K562 (cell line): ENCODE results near the gene ANKS1A. TPM values are rescaled to one million over a fixed set of nuclear protein-coding genes. Genes with fewer than 3 reads are reported as not detected.

Experiments
- ATAC-seq: fragments of 200-7000 bp; cut with Tn5 transposase; 3 replicates; pipeline ENCODE4 v1.9.1; 2020; ENCODE audit warnings: moderate library complexity
- BruUV-seq: library from RNA; stranded (reverse); fragments of 400-500 nt; replicated peaks from 2 replicates; lab custom pipeline; 2021; lab: Mats Ljungman, UMichigan
- CTCF ChIA-PET: fragments of 300-600 bp; formaldehyde crosslinking; extraction: SDS; loops from one replicate; lab custom pipeline; 2021; ENCODE audit warnings: low intra/inter-chr PET ratio; lab: Yijun Ruan, JAX
- POLR2A ChIA-PET: fragments of 300-600, 350-650 bp; sonication (Branson Sonifier 250); formaldehyde crosslinking; extraction: SDS; loops from one replicate; lab custom pipeline; 2021; ENCODE audit warnings: antibody characterized with exemption, inconsistent platforms; lab: Yijun Ruan, JAX
- DNase-seq, 4 experiments: peaks; one replicate each; pipeline versions ENCODE4 v3.0.0 to v3.0.0-alpha.2; 2011 to 2018; ENCODE audit warnings: low spot score in 3 of 4, mixed read lengths in 3 of 4; ENCODE audit errors: extremely low read depth in 1 of 4
- FAIRE-seq: peaks from 2 replicates; lab custom pipeline; 2011; peaks lifted over from hg19 to GRCh38; lab: Jason Lieb, UNC
- H2AFZ ChIP-seq: 2 replicates; pipeline ENCODE4 v1.6.0; 2011; ENCODE audit warnings: low read depth, low read length, control low read depth, inconsistent platforms
- H3K27ac ChIP-seq: fragments of 200-600 bp; 3 replicates; pipeline ENCODE4 v1.8.0; 2011; ENCODE audit warnings: low read depth, mild to moderate bottlenecking, control low read depth, inconsistent platforms, low read length, moderate library complexity, mixed read lengths; ENCODE audit errors: extremely low read depth
- H3K27me3 ChIP-seq, 2 experiments: fragments of 300-600 bp in 1 of 2; 2 replicates in 1 of 2; 3 replicates in 1 of 2; pipeline versions ENCODE4 v1.6.0 to v1.8.0; 2011; ENCODE audit warnings: inconsistent platforms in 2 of 2, low read length in 2 of 2, mild to moderate bottlenecking in 1 of 2, mixed read lengths in 1 of 2, moderate library complexity in 1 of 2; ENCODE audit not compliant: control insufficient read depth in 2 of 2, insufficient read depth in 2 of 2
- H3K36me3 ChIP-seq: fragments of 300-600 bp; 3 replicates; pipeline ENCODE4 v1.8.0; 2011; ENCODE audit warnings: mild to moderate bottlenecking, low read length, inconsistent platforms; ENCODE audit not compliant: control insufficient read depth, insufficient read depth
- H3K4me1 ChIP-seq, 2 experiments: fragments of 200-600 bp in 1 of 2; replicated peaks in 1 of 2; 2 replicates in 1 of 2; 3 replicates in 1 of 2; pipeline versions ENCODE4 v1.5.1 to v1.8.0; 2011; ENCODE audit warnings: inconsistent platforms in 2 of 2, low read length in 2 of 2, mild to moderate bottlenecking in 1 of 2, mixed read lengths in 1 of 2, moderate library complexity in 1 of 2; ENCODE audit not compliant: control insufficient read depth in 2 of 2, insufficient read depth in 2 of 2
- H3K4me2 ChIP-seq: 2 replicates; pipeline ENCODE4 v1.6.1; 2011; ENCODE audit warnings: low read length, control low read depth, inconsistent platforms, mixed read lengths; ENCODE audit not compliant: insufficient read depth
- H3K4me3 ChIP-seq: fragments of 200-600 bp; sonication (generic), shearing (Covaris generic); 2 replicates; pipeline ENCODE4 v1.5.1; 2016; ENCODE audit warnings: control low read depth, inconsistent platforms
- H3K79me2 ChIP-seq: fragments of 200-600 bp; 3 replicates; pipeline ENCODE4 v1.8.0; 2011; ENCODE audit warnings: low read length, inconsistent platforms; ENCODE audit not compliant: control insufficient read depth, insufficient read depth
- H3K9ac ChIP-seq, 2 experiments: 2 replicates each; pipeline versions ENCODE4 v1.6.0 to v1.6.1; 2011; ENCODE audit warnings: low read depth in 2 of 2, low read length in 2 of 2, control low read depth in 1 of 2, inconsistent platforms in 1 of 2, mild to moderate bottlenecking in 1 of 2, mixed read lengths in 1 of 2; ENCODE audit not compliant: insufficient read depth in 1 of 2
- H3K9me1 ChIP-seq: one replicate; pipeline ENCODE4 v1.6.0; 2011; ENCODE audit warnings: inconsistent platforms, mild to moderate bottlenecking, low read length, moderate library complexity; ENCODE audit not compliant: control insufficient read depth, insufficient read depth
- H3K9me3 ChIP-seq: replicated peaks from 2 replicates; pipeline ENCODE4 v1.5.1; 2011; ENCODE audit warnings: low read depth, low read length, inconsistent platforms; ENCODE audit not compliant: control insufficient read depth, insufficient read depth
- H4K20me1 ChIP-seq: replicated peaks from 2 replicates; pipeline ENCODE4 v1.6.1; 2011; ENCODE audit warnings: low read length, inconsistent platforms, mixed read lengths; ENCODE audit not compliant: control insufficient read depth, insufficient read depth
- MECOM ChIP-seq: fragments of 250-450 bp; sonication (Bioruptor Pico); IDR thresholded peaks from 2 replicates; pipeline ENCODE4 v1.8.0; 2022; ENCODE audit warnings: inconsistent platforms
- PTBP1 ChIP-seq: fragments of 200-400 bp; formaldehyde crosslinking; IDR thresholded peaks from 2 replicates; pipeline ENCODE4 v1.6.1; 2017; ENCODE audit warnings: low read depth, low read length
- RFX1 ChIP-seq: fragments of 450-650 bp; IDR thresholded peaks from 2 replicates; pipeline ENCODE4 v1.6.1; 2016; ENCODE audit warnings: mild to moderate bottlenecking, moderate library complexity
- ZNF584 ChIP-seq: fragments of 200-800 bp; sonication (Bioruptor generic); IDR thresholded peaks from 2 replicates; pipeline ENCODE4 v1.6.1; 2016; ENCODE audit warnings: low read depth, mild to moderate bottlenecking, missing genetic modification characterization, missing compliant biosample characterization
- WGBS: fragments of 100-300 bp; shearing (Covaris generic); methylation state at CpG from one replicate; pipeline ENCODE4 v1.1.6; 2016; ENCODE audit warnings: low coverage, mixed read lengths; ENCODE audit not compliant: insufficient coverage; ENCODE audit errors: missing lambda C conversion rate; 5-methylcytosine and 5-hydroxymethylcytosine counted together
- in situ Hi-C: fragments of 300-500 bp; cut with MboI; formaldehyde crosslinking; loops from 4 replicates; pipeline ENCODE4 v1.15.0; 2018; ENCODE audit warnings: inconsistent platforms, mixed read lengths
- intact Hi-C: fragments of 100-400 bp; cut with micrococcal nuclease; formaldehyde crosslinking; loops from 2 replicates; pipeline ENCODE4 v1.14.2; 2022
- polyA plus RNA-seq, 8 experiments: library from polyadenylated mRNA; depleted of rRNA in 4 of 8; stranded (reverse) in 5 of 8; unstranded in 3 of 8; fragments of >200 nt; fragmentation: Nextera tagmentation in 2 of 8; fragmentation: Illumina TruSeq in 1 of 8; extraction: Ambion mirVana in 2 of 8; extraction: Trizol in 1 of 8; gene quantifications; 2 replicates each; pipeline versions ENCODE4 v1.2.1 to v1.2.3, GENCODE V29; 2011 to 2014; ENCODE audit warnings: inconsistent platforms in 1 of 8, missing spikeins in 1 of 8
- total RNA-seq, 7 experiments: library from RNA; depleted of rRNA in 6 of 7; stranded (reverse); fragments of >200 nt in 6 of 7; fragmentation: Illumina TruSeq in 2 of 7; extraction: Trizol in 2 of 7; gene quantifications; 2 replicates each; pipeline versions ENCODE4 v1.2.1 to v1.2.3, GENCODE V29; 2011 to 2021; ENCODE audit warnings: low replicate concordance in 1 of 7
- TF ChIP-seq, protein P1 (sequence below): fragments of 200-800 bp; sonication (Bioruptor generic); IDR thresholded peaks from 2 replicates; pipeline ENCODE4 v1.6.1; 2017; ENCODE audit warnings: missing genetic modification characterization, missing compliant biosample characterization
- TF ChIP-seq, protein P2 (sequence below): fragments of 150-350 bp; IDR thresholded peaks from 2 replicates; pipeline ENCODE4 v1.6.1; 2014; ENCODE audit warnings: low read depth, mild to moderate bottlenecking, low read length, borderline replicate concordance
- TF ChIP-seq, protein P3 (sequence below): fragments of 450-650 bp; IDR thresholded peaks from 2 replicates; pipeline ENCODE4 v1.6.1; 2017; ENCODE audit warnings: antibody characterized with exemption
- TF ChIP-seq, protein P4 (sequence below): fragments of 450-650 bp; formaldehyde crosslinking; IDR thresholded peaks from 2 replicates; pipeline ENCODE4 v1.4.0; 2020; ENCODE audit warnings: mild to moderate bottlenecking, moderate library complexity

ANKS1A gene
- total and polyA plus RNA-seq, 9 of the 15 experiments (the other 6 are each of a cell fraction or from before 2014, with no cell fraction given) = 1.1 to 13.8 (median 5.3) TPM

DNA sequence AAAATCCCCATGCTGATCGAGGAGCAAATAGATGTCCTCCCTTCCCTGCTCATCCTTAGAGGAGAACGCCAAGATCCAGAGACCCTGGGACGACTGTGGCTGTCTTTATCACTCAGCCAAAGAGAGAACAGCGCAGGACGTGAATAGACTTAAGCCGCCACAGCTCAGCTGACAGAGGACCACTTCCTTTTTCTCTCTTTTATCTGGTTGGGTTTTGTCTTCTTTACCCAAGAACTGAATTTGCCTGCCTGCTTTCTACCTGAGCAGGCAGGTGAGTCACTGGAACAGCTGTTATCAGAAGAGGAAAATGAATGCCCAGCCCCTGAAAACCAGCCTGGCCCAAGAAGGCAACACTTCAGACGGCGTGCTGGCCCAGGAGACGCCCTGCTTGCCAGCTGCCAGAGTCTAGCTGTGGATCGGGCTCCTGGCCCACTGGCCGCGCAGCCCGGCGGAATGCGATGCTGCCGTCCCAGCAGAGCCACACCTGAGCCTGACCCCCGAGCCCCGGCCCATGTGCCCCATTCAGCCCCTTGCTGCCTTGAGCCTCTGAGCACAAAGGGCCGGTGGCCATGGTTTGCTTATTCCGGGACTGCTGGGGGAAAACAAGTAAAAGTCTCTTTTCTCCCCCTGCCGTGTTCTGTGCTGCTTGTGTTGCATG is 169.9 kb downstream of the ANKS1A start:
- in situ Hi-C loops = no loop called here
- ATAC-seq (no peak; the same call in 2 of the 3 replicates), DNase-seq (no peak), FAIRE-seq (no peak)
- POLR2A ChIA-PET = interaction anchor here (0.6 to 1.6 kb wide), 4 partner anchors 9 to 36 kb away, joined by 3 to 5 read pairs (median 3); no protein-coding TSS in a partner anchor
- Histone ChIP-seq H3K27ac (no peak overlapping the region), H3K79me2 (no peaks in the 10 kb centered on the region), H3K9me1 (no peaks in the 10 kb centered on the region), H3K4me1 (peaks cover 0 to 6% of the 10 kb centered on the region in 2 experiments; a peak in 2 of 5 replicates), H3K36me3 (peaks cover 9% of the 10 kb centered on the region; the same call in 2 of the 3 replicates), H3K27me3 (no peaks in the 10 kb centered on the region), H3K4me2 (no peak overlapping the region), H3K9ac (peak overlapping the region in 1 of 2 experiments; percentile 10; a peak in 2 of 4 replicates), H3K4me3 (no peak overlapping the region), H4K20me1 (0 out of 2 replicates have a peak, but pooled peaks cover 3% of the 10 kb centered on the region), H2AFZ (no peak overlapping the region), H3K9me3 (no peaks in the 10 kb centered on the region)
- CTCF ChIA-PET = no interaction called here
- WGBS = 76% methylated on average over 18 of the region's 21 CpGs
- intact Hi-C loops = no loop called here
- BruUV-seq = no TSS peak
- TF ChIP-seq PTBP1 = no peak
- TF ChIP-seq, protein P1, sequence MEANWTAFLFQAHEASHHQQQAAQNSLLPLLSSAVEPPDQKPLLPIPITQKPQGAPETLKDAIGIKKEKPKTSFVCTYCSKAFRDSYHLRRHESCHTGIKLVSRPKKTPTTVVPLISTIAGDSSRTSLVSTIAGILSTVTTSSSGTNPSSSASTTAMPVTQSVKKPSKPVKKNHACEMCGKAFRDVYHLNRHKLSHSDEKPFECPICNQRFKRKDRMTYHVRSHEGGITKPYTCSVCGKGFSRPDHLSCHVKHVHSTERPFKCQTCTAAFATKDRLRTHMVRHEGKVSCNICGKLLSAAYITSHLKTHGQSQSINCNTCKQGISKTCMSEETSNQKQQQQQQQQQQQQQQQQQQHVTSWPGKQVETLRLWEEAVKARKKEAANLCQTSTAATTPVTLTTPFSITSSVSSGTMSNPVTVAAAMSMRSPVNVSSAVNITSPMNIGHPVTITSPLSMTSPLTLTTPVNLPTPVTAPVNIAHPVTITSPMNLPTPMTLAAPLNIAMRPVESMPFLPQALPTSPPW (CRISPR knock-in tag) = no peak
- TF ChIP-seq, protein P2, sequence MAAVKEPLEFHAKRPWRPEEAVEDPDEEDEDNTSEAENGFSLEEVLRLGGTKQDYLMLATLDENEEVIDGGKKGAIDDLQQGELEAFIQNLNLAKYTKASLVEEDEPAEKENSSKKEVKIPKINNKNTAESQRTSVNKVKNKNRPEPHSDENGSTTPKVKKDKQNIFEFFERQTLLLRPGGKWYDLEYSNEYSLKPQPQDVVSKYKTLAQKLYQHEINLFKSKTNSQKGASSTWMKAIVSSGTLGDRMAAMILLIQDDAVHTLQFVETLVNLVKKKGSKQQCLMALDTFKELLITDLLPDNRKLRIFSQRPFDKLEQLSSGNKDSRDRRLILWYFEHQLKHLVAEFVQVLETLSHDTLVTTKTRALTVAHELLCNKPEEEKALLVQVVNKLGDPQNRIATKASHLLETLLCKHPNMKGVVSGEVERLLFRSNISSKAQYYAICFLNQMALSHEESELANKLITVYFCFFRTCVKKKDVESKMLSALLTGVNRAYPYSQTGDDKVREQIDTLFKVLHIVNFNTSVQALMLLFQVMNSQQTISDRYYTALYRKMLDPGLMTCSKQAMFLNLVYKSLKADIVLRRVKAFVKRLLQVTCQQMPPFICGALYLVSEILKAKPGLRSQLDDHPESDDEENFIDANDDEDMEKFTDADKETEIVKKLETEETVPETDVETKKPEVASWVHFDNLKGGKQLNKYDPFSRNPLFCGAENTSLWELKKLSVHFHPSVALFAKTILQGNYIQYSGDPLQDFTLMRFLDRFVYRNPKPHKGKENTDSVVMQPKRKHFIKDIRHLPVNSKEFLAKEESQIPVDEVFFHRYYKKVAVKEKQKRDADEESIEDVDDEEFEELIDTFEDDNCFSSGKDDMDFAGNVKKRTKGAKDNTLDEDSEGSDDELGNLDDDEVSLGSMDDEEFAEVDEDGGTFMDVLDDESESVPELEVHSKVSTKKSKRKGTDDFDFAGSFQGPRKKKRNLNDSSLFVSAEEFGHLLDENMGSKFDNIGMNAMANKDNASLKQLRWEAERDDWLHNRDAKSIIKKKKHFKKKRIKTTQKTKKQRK = no peak
- TF ChIP-seq MECOM (CRISPR knock-in tag) = no peak
- TF ChIP-seq, protein P3, sequence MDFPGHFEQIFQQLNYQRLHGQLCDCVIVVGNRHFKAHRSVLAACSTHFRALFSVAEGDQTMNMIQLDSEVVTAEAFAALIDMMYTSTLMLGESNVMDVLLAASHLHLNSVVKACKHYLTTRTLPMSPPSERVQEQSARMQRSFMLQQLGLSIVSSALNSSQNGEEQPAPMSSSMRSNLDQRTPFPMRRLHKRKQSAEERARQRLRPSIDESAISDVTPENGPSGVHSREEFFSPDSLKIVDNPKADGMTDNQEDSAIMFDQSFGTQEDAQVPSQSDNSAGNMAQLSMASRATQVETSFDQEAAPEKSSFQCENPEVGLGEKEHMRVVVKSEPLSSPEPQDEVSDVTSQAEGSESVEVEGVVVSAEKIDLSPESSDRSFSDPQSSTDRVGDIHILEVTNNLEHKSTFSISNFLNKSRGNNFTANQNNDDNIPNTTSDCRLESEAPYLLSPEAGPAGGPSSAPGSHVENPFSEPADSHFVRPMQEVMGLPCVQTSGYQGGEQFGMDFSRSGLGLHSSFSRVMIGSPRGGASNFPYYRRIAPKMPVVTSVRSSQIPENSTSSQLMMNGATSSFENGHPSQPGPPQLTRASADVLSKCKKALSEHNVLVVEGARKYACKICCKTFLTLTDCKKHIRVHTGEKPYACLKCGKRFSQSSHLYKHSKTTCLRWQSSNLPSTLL = no peak
- TF ChIP-seq ZNF584 (CRISPR knock-in tag) = no peak
- TF ChIP-seq, protein P4, sequence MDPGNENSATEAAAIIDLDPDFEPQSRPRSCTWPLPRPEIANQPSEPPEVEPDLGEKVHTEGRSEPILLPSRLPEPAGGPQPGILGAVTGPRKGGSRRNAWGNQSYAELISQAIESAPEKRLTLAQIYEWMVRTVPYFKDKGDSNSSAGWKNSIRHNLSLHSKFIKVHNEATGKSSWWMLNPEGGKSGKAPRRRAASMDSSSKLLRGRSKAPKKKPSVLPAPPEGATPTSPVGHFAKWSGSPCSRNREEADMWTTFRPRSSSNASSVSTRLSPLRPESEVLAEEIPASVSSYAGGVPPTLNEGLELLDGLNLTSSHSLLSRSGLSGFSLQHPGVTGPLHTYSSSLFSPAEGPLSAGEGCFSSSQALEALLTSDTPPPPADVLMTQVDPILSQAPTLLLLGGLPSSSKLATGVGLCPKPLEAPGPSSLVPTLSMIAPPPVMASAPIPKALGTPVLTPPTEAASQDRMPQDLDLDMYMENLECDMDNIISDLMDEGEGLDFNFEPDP = no peak
- TF ChIP-seq RFX1 = no peak
